ENCODE results near the gene OTOG. TPM values are rescaled to one million over a fixed set of nuclear protein-coding genes. Genes with fewer than 3 reads are reported as not detected.

The OTOG gene
- total and polyA plus RNA-seq, 2 of the 8 experiments (the other 6 are each of a cell fraction or from before 2014, with no cell fraction given), result 0.41 to 1.5 TPM

DNA sequence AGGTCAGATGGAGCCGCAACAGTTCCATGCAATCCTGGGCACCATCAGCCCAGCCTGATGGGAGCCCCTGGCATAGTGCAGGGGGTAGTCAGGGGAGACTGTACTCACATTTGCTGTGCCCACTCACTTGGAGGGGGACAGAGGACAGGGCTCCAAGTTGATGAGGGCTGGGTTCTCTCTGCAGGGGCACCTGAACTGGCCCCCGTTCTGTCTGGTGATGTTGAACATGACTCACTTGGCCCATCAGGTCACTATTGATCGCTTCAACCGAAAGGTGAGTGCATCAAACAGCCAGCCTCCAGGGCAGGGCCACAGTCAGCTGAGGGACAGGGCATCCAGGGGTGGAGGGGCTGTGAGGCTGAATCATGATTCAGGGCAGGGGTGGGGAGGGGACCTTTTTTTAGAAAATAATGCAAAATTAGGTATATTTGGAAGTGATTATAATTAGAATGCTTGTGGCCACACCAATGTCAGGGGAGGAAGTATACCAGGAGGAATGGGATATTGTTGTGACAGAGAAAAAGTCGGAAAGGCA is 66.4 kb downstream of the OTOG start:
- no peak overlapping the region for H3K56ac ChIP-seq (replicated peaks; ENCODE audit: insufficient read length, low read depth, low read length)
- no peak overlapping the region for H2BK12ac ChIP-seq (ENCODE audit: low read depth, low read length)
- no peak overlapping the region for H3K14ac ChIP-seq (ENCODE audit: insufficient read length)
- TF ChIP-seq SIRT6 (IDR thresholded peaks at IDR 0.05; ENCODE audit: low read length), result no peak
- no peak for TF ChIP-seq GABPA (IDR thresholded peaks at IDR 0.05; ENCODE audit: borderline replicate concordance, insufficient read depth, low read length)
- no peak for TF ChIP-seq POLR2A (IDR thresholded peaks at IDR 0.05; ENCODE audit: control extremely low read depth in 1 of 2, low read depth in 2 of 2, low read length in 2 of 2)
- no peak for TF ChIP-seq CBX8 (IDR thresholded peaks at IDR 0.05; ENCODE audit: borderline replicate concordance, low read depth, low read length)
- no peak for TF ChIP-seq TBP (IDR thresholded peaks at IDR 0.05; ENCODE audit: low read depth, low read length)
- no peak for TF ChIP-seq KDM5A (IDR thresholded peaks at IDR 0.05; ENCODE audit: low read length)
- TF ChIP-seq ASH2L (IDR thresholded peaks at IDR 0.05; ENCODE audit: low read length), result no peak
- H3K23me2 ChIP-seq (ENCODE audit: low read depth, low read length), result no peaks in the 10 kb centered on the region
- H3K23ac ChIP-seq (ENCODE audit: insufficient read length), result no peak overlapping the region
- no peak overlapping the region for H4K8ac ChIP-seq (ENCODE audit: extremely low read depth, insufficient read depth, low read length)
- no peak overlapping the region for H2AK5ac ChIP-seq (ENCODE audit: low read depth, low read length)
- H3K9ac ChIP-seq (replicated peaks in 1 of 4; ENCODE audit: extremely low read depth in 1 of 4, low read depth in 3 of 4, low read length in 3 of 4), result no peak overlapping the region
- no peaks in the 10 kb centered on the region for H3K79me1 ChIP-seq (ENCODE audit: low read depth, low read length)
- H2BK20ac ChIP-seq (ENCODE audit: low read length), result no peak overlapping the region
- H3K79me2 ChIP-seq (ENCODE audit: control insufficient read depth in 1 of 2, insufficient read depth in 2 of 2, low read length in 2 of 2), result no peaks in the 10 kb centered on the region
- DNase-seq (ENCODE audit: low read depth in 1 of 2, low spot score in 2 of 2), result no peak
- H2BK120ac ChIP-seq (replicated peaks; ENCODE audit: low read depth, low read length), result no peak overlapping the region
- no peak overlapping the region for H3K18ac ChIP-seq (ENCODE audit: extremely low read depth, low read length)
- 89% methylated on average over 4 of the region's 5 CpGs; no CpG with 5 or more reads in 1 of the 2 experiments for WGBS, 2 experiments (ENCODE audit: extremely low coverage in 1 of 2, insufficient coverage in 1 of 2, insufficient read length in 1 of 2, insufficient replicate concordance in 2 of 2, low coverage in 1 of 2, low lambda C conversion rate in 2 of 2, missing lambda C conversion rate in 1 of 2)
- no peak for FAIRE-seq
- no peak overlapping the region for H4K5ac ChIP-seq (ENCODE audit: insufficient read length, low read depth, low read length)
- no peak overlapping the region for H4K91ac ChIP-seq (replicated peaks; ENCODE audit: insufficient read length, low read length)
- no peaks in the 10 kb centered on the region for H3K4me1 ChIP-seq (replicated peaks in 1 of 4; ENCODE audit: control insufficient read depth in 3 of 4, insufficient read depth in 4 of 4, low read length in 3 of 4)
- H3K36me3 ChIP-seq (ENCODE audit: control insufficient read depth in 2 of 4, insufficient read depth in 4 of 4, low read length in 3 of 4), result no peaks in the 10 kb centered on the region
- H3K4me3 ChIP-seq (ENCODE audit: extremely low read depth in 1 of 4, insufficient read depth in 2 of 4, low read depth in 3 of 4, low read length in 4 of 4), result no peak overlapping the region
- ChIA-PET POLR2A (ENCODE audit: partially characterized antibody) (interaction anchor here (1.0 kb wide), 1 partner anchor 11 kb away, joined by 3 read pairs; no protein-coding TSS in a partner anchor), CTCF (ENCODE audit: partially characterized antibody) (interaction anchor here (0.9 to 1.1 kb wide), 3 partner anchors 17 to 85 kb away, joined by 3 read pairs; no protein-coding TSS in a partner anchor)
- no peak overlapping the region for H3K4ac ChIP-seq (replicated peaks; ENCODE audit: insufficient read length, low read depth, low read length)
- no peaks in the 10 kb centered on the region for H3K9me3 ChIP-seq (ENCODE audit: insufficient read depth in 2 of 2, low read depth in 1 of 2, low read length in 1 of 2)
- no peak overlapping the region for H3K4me2 ChIP-seq (ENCODE audit: insufficient read depth in 1 of 2, low read depth in 2 of 2, low read length in 2 of 2)
- H4K20me1 ChIP-seq (replicated peaks in 1 of 2; ENCODE audit: control insufficient read depth in 1 of 2, insufficient read depth in 2 of 2, low read length in 2 of 2), result peaks cover 0 to under 1% of the 10 kb centered on the region in 2 experiments
- H3K27me3 ChIP-seq (replicated peaks in 1 of 4; ENCODE audit: control insufficient read depth in 3 of 4, extremely low read depth in 1 of 4, insufficient read depth in 3 of 4, low read length in 3 of 4), result 0 out of 7 replicates have a peak, but pooled peaks cover 0 to 2% (median 0%) of the 10 kb centered on the region in 4 experiments
- no peak overlapping the region for H2AFZ ChIP-seq (ENCODE audit: low read length)
- H2BK5ac ChIP-seq (ENCODE audit: low read depth, low read length), result no peak overlapping the region
- H3K27ac ChIP-seq (ENCODE audit: low read depth, low read length), result no peak overlapping the region
- no peak overlapping the region for H2BK15ac ChIP-seq (ENCODE audit: low read length)
